LNCaP clone FGC (cell line): Measurements from ENCODE around the gene SYT5.

Source experiments
- DNase-seq: peaks from one replicate; pipeline ENCODE4 v3.0.0-alpha.2; 2011; ENCODE audit warnings: low read depth
- H3K4me3 ChIP-seq: 2 replicates; pipeline ENCODE4 v1.5.1; 2011; ENCODE audit warnings: mild to moderate bottlenecking, low read depth, low read length, control low read depth
- TF ChIP-seq, protein P1 (sequence below): IDR thresholded peaks from 2 replicates; pipeline ENCODE4 v1.5.1; 2012; ENCODE audit warnings: mild to moderate bottlenecking; ENCODE audit not compliant: control insufficient read depth, insufficient read depth; ENCODE audit errors: extremely low read depth

The SYT5 gene

GRCh38 chr19:55132453-55133129, 47.5 kb downstream of the SYT5 start:
- TF ChIP-seq, protein P1, sequence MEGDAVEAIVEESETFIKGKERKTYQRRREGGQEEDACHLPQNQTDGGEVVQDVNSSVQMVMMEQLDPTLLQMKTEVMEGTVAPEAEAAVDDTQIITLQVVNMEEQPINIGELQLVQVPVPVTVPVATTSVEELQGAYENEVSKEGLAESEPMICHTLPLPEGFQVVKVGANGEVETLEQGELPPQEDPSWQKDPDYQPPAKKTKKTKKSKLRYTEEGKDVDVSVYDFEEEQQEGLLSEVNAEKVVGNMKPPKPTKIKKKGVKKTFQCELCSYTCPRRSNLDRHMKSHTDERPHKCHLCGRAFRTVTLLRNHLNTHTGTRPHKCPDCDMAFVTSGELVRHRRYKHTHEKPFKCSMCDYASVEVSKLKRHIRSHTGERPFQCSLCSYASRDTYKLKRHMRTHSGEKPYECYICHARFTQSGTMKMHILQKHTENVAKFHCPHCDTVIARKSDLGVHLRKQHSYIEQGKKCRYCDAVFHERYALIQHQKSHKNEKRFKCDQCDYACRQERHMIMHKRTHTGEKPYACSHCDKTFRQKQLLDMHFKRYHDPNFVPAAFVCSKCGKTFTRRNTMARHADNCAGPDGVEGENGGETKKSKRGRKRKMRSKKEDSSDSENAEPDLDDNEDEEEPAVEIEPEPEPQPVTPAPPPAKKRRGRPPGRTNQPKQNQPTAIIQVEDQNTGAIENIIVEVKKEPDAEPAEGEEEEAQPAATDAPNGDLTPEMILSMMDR = no peak
- no peak for DNase-seq
- no peak overlapping the region for H3K4me3 ChIP-seq

GRCh38 chr19:55131421-55131820, 48.7 kb downstream of the SYT5 start:
- TF ChIP-seq, protein P1 = no peak
- DNase-seq = no peak

More at GRCh38 chr19:55131421-55131820, 48.7 kb downstream of the SYT5 start:
- no peak overlapping the region for H3K4me3 ChIP-seq
